ENCODE measurements around the gene CXXC5. TPM values are rescaled to one million over a fixed set of nuclear protein-coding genes. Genes with fewer than 3 reads are reported as not detected.

Gene CXXC5
- total and polyA plus RNA-seq, 9 of the 15 experiments (the other 6 are each of a cell fraction or from before 2014, with no cell fraction given), result 1.9 to 123 (median 45.8) TPM

- TF ChIP-seq E2F8 (IDR thresholded peaks at IDR 0.05; ENCODE audit: low read depth, partially characterized antibody) (no peak), RBM25 (IDR thresholded peaks at IDR 0.05; ENCODE audit: low read depth, low read length, severe bottlenecking) (peak; percentile 47)
These were observed 494 bp upstream of the CXXC5 start (continued) for GRCh38 chr5:139647506-139648204.

GRCh38 chr5:139649082-139649991 lies 1.2 kb downstream of the CXXC5 start:
- H3K27ac ChIP-seq (ENCODE audit: extremely low read depth, low read depth, low read length), result peak overlapping the region; percentile 83
- ATAC-seq, result peak; percentile 17
- H3K9me3 ChIP-seq (replicated peaks; ENCODE audit: control insufficient read depth, insufficient read depth, low read depth, low read length), result no peaks in the 10 kb centered on the region
- H3K9ac ChIP-seq (ENCODE audit: insufficient read depth in 1 of 2, low read depth in 2 of 2, low read length in 2 of 2), result peak overlapping the region; percentile 85 to 94
- 3% methylated on average over 56 of the region's 77 CpGs for WGBS (ENCODE audit: insufficient coverage, low coverage, missing lambda C conversion rate)
- H3K4me1 ChIP-seq (replicated peaks in 1 of 2; ENCODE audit: control insufficient read depth in 2 of 2, insufficient read depth in 2 of 2, low read length in 2 of 2), result peaks cover 53 to 67% of the 10 kb centered on the region in 2 experiments
- peak; percentile 51 to 64 (median 58) for DNase-seq (ENCODE audit: extremely low read depth in 1 of 4, low spot score in 3 of 4)
- ChIA-PET CTCF (ENCODE audit: low intra/inter-chr PET ratio) (interaction anchor here (0.6 to 1.0 kb wide), 3 partner anchors 14 to 1311 kb away, joined by 3 to 4 read pairs (median 3); no protein-coding TSS in a partner anchor), POLR2A (interaction anchor here (1.1 to 3.7 kb wide), 6 partner anchors 9 to 108 kb away, joined by 3 to 21 read pairs (median 6); no protein-coding TSS in a partner anchor)
- in situ Hi-C loops (cut with MboI), result no loop called here
- peaks cover 16% of the 10 kb centered on the region; the same call in 2 of the 3 replicates for H3K36me3 ChIP-seq (ENCODE audit: control insufficient read depth, insufficient read depth, low read length)
- H3K79me2 ChIP-seq (ENCODE audit: control insufficient read depth, insufficient read depth, low read length), result peaks cover 68% of the 10 kb centered on the region
- peaks cover 9% of the 10 kb centered on the region for H3K9me1 ChIP-seq (ENCODE audit: control insufficient read depth, insufficient read depth, low read length)
- H3K4me3 ChIP-seq, result peak overlapping the region; percentile 90
- H3K4me2 ChIP-seq (ENCODE audit: insufficient read depth, low read length), result peak overlapping the region; percentile 79
- no peak for FAIRE-seq
- H2AFZ ChIP-seq (ENCODE audit: low read depth, low read length), result no peak overlapping the region
- BruUV-seq (replicated peaks), result no TSS peak
- no peaks in the 10 kb centered on the region for H3K27me3 ChIP-seq (ENCODE audit: control insufficient read depth in 2 of 2, insufficient read depth in 2 of 2, low read length in 2 of 2)
- intact Hi-C loops (cut with micrococcal nuclease), result loop anchor here (2.0 kb wide), 2 partner anchors 47 to 61 kb away; no protein-coding TSS in a partner anchor
- H4K20me1 ChIP-seq (replicated peaks; ENCODE audit: control insufficient read depth, insufficient read depth, low read length), result peaks cover 36% of the 10 kb centered on the region
- TF ChIP-seq SIN3A (IDR thresholded peaks at IDR 0.05; ENCODE audit: borderline replicate concordance in 2 of 2, control insufficient read depth in 1 of 2, low read depth in 2 of 2, low read length in 2 of 2) (peak; percentile 11 to 35; a peak in 1 of 4 replicates), U2AF1 (optimal IDR thresholded peaks at IDR 0.05; ENCODE audit: low read depth, low read length) (peak; percentile 4), FIP1L1 (IDR thresholded peaks at IDR 0.05; ENCODE audit: low read depth, low read length, poor library complexity, severe bottlenecking) (peak; percentile 52), NFRKB (IDR thresholded peaks at IDR 0.05; ENCODE audit: low read depth) (0 out of 2 replicates have a peak, but pooled peaks have one; percentile 32), ETV6 (IDR thresholded peaks at IDR 0.05; ENCODE audit: borderline replicate concordance in 1 of 2, low read depth in 2 of 2, low read length in 1 of 2) (0 out of 4 replicates have a peak, but pooled peaks of 1 of the 2 experiments have one; percentile 32), ETV6 (CRISPR knock-in tag; IDR thresholded peaks at IDR 0.05; ENCODE audit: borderline replicate concordance) (no peak), CTBP1 (IDR thresholded peaks at IDR 0.05; ENCODE audit: borderline replicate concordance) (peak; percentile 35), NR2F6 (CRISPR knock-in tag; IDR thresholded peaks at IDR 0.05) (no peak), CXXC5 (CRISPR knock-in tag; IDR thresholded peaks at IDR 0.05) (peak; percentile 34; the same call in 1 of the 2 replicates), ZNF740 (CRISPR knock-in tag; IDR thresholded peaks at IDR 0.05) (peak; percentile 89), ZNF740 (tag; IDR thresholded peaks at IDR 0.05) (no peak), WHSC1 (IDR thresholded peaks at IDR 0.05; ENCODE audit: low read length) (no peak)

Measured in K562 (cell line).